ENCODE data around the gene ARFGAP1.

GRCh38 chr20:63223121-63223825 is 49.3 kb upstream of the ARFGAP1 start:
- TF ChIP-seq ARNT (IDR thresholded peaks at IDR 0.05) (no peak), FOXA1 (IDR thresholded peaks at IDR 0.05) (no peak), ELF4 (IDR thresholded peaks at IDR 0.05) (no peak), PKNOX1 (IDR thresholded peaks at IDR 0.05) (no peak), SUZ12 (IDR thresholded peaks at IDR 0.05) (no peak), BHLHE40 (IDR thresholded peaks at IDR 0.05; ENCODE audit: borderline replicate concordance) (no peak), SP1 (IDR thresholded peaks at IDR 0.05) (no peak)
